GM15510 (cell line): Measurements from ENCODE around the gene XPNPEP1.

Experiments
- POLR2A ChIP-seq: IDR thresholded peaks from 3 replicates; pipeline ENCODE4 v1.6.1; 2011; ENCODE audit warnings: borderline replicate concordance; ENCODE audit not compliant: insufficient read length; ENCODE audit errors: extremely low read depth

Gene XPNPEP1

GRCh38 chr10:109877546-109877945 lies 45.8 kb downstream of the XPNPEP1 start:
- TF ChIP-seq POLR2A = no peak

- TF ChIP-seq POLR2A = no peak
These were observed 47.2 kb downstream of the XPNPEP1 start for GRCh38 chr10:109875828-109876821.

- no peak for TF ChIP-seq POLR2A
These were observed 48.2 kb downstream of the XPNPEP1 start for GRCh38 chr10:109875151-109875568.

- TF ChIP-seq POLR2A = no peak
These were observed 51.8 kb downstream of the XPNPEP1 start for GRCh38 chr10:109871476-109871875.

- TF ChIP-seq POLR2A = no peak
These were observed 56.2 kb downstream of the XPNPEP1 start for GRCh38 chr10:109866995-109867635.

- no peak for TF ChIP-seq POLR2A
These were observed 56.9 kb downstream of the XPNPEP1 start for GRCh38 chr10:109866168-109866994.

- TF ChIP-seq POLR2A = no peak
These were observed 59.5 kb downstream of the XPNPEP1 start for GRCh38 chr10:109863775-109864174.

- no peak for TF ChIP-seq POLR2A
These were observed 60.6 kb downstream of the XPNPEP1 start for GRCh38 chr10:109862738-109863137.

DNA sequence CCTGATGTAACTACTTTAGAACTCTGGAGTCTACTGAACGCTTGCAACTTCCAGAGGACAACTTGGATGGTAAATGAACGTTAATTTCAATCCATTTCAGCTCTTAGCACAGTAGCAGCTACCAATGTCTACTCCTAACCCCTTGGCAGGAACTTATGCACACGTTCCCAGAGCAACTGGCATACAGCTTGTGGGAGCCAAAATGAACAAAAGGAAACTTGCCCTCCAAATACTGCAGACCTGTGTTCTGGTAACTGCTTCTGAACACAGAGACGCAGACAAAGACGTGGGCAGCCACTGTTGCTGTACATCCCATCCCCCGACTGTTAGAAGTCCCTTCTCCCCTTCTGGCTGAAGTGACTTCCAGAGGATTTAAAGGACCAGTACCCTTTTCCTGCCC lies 61.3 kb downstream of the XPNPEP1 start:
- no peak for TF ChIP-seq POLR2A

- no peak for TF ChIP-seq POLR2A
These were observed 62.2 kb downstream of the XPNPEP1 start for GRCh38 chr10:109861081-109861480.

DNA sequence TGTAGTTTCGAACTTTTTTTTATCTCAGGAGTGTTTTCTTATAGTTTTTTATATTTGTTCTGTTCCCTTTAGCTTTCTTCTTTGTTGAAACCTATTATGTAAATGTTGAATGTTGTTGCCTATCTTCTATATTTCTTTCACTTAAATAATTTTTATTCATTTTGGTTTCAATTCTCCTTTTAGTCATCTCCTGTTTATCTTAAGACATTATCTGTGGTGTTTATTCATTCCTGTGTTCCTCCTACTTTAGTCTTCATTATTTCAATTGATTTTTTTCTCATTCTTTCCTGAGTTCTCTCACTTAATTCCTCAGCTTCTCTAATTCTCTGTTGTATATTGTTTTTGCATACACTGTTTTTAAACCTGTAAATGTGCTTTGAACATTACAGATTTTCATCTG lies 64.1 kb downstream of the XPNPEP1 start:
- no peak for TF ChIP-seq POLR2A

GRCh38 chr10:109855746-109856145 lies 67.6 kb downstream of the XPNPEP1 start:
- TF ChIP-seq POLR2A = no peak

DNA sequence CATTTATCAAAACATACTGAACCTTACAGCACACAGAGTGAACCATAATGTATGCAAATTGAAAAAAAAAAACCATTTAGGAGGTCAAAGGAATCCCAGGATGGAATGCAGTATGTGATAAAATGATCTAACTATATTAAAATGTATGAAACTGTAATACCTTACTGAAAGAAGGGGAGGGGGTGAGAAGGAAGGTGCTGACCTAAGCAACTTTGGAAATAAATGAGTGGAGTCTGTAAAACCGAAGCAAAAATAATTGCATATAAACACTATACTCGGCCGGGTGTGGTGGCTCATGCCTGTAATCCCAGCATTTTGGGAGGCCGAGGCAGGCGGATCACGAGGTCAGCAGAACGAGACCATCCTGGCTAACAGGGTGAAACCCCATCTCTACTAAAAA lies 69.4 kb downstream of the XPNPEP1 start:
- TF ChIP-seq POLR2A = no peak

DNA sequence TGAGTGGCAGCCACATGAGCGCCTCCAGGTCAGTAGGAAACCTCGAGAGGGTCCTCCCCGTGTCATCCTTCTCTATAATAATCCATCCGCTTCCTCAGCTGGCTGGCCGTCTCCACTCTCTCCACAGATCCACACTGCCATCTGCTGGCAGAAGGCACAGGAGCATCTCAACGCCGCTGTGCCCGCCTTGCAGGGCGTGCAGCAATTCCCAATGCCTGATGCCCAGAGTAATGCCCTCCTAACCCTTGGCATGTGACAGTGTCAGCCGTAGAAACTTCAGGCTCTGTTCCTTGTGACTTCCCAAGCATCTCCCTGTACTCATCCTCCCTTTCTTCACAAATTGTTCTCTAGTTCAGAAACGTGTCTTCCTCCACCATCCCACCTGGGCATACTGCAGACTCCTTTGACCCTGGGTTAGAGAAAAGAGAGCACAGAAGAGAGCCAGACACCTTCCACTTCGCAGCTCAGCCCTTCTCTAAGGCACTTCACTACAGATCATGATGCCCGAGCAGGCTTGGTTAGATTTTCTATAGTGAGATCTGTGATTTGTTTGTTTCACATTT lies 70.8 kb downstream of the XPNPEP1 start:
- TF ChIP-seq POLR2A = no peak
